ENCODE measurements around the gene PTCH2. TPM values are rescaled to one million over a fixed set of nuclear protein-coding genes. Genes with fewer than 3 reads are reported as not detected.
"Not testable (repeated sequence)": the region's sequence is repeated elsewhere in the genome, so short reads cannot be mapped to it uniquely, and the experiment has no call there.

The PTCH2 gene
- total RNA-seq, 1 donor from 2014 or later = not detected

- peak; percentile 68 for DNase-seq (ENCODE audit: low read depth)
- H3K4me3 ChIP-seq (ENCODE audit: low read depth, low read length) = peak within 1 kb of the TSS; percentile 93
- TF ChIP-seq CTCF (conservative IDR thresholded peaks at IDR 0.05; ENCODE audit: low read depth, low read length) = peak; percentile 84
Measured at GRCh38 chr1:44799770-44800584, 43.1 kb downstream of the PTCH2 start, which contains the start of gene PLK3. PLK3 (plus strand) TSS chr1:44800377; CDS start chr1:44800464, 87 bp downstream.

- no peak for DNase-seq (ENCODE audit: low read depth)
- TF ChIP-seq CTCF (conservative IDR thresholded peaks at IDR 0.05; ENCODE audit: low read depth, low read length) = no peak
- no peak overlapping the region for H3K4me3 ChIP-seq (ENCODE audit: low read depth, low read length)
Measured at GRCh38 chr1:44798481-44799365, 44.3 kb downstream of the PTCH2 start.

- DNase-seq (ENCODE audit: low read depth); H3K4me3 ChIP-seq (ENCODE audit: low read depth, low read length): not testable (repeated sequence)
Measured at GRCh38 chr1:44797886-44798285, 45.2 kb downstream of the PTCH2 start.

GRCh38 chr1:44792736-44793502 lies 50.1 kb downstream of the PTCH2 start:
- H3K4me3 ChIP-seq (ENCODE audit: low read depth, low read length) = no peak overlapping the region
- no peak for TF ChIP-seq CTCF (conservative IDR thresholded peaks at IDR 0.05; ENCODE audit: low read depth, low read length)
- DNase-seq (ENCODE audit: low read depth) = no peak

GRCh38 chr1:44790968-44791801 lies 51.9 kb downstream of the PTCH2 start:
- H3K4me3 ChIP-seq (ENCODE audit: low read depth, low read length) = no peak overlapping the region
- no peak for TF ChIP-seq CTCF (conservative IDR thresholded peaks at IDR 0.05; ENCODE audit: low read depth, low read length)
- DNase-seq (ENCODE audit: low read depth) = no peak

- no peak for TF ChIP-seq CTCF (conservative IDR thresholded peaks at IDR 0.05; ENCODE audit: low read depth, low read length)
- DNase-seq (ENCODE audit: low read depth) = no peak
- no peak within 1 kb of the TSS for H3K4me3 ChIP-seq (ENCODE audit: low read depth, low read length)
Measured at GRCh38 chr1:44788120-44788860, 54.8 kb downstream of the PTCH2 start, which contains the start of gene BEST4. BEST4 (minus strand) TSS chr1:44788170; CDS start chr1:44787705, 465 bp downstream.
